ENCODE data around the gene CPXM2. TPM values are rescaled to one million over a fixed set of nuclear protein-coding genes. Genes with fewer than 3 reads are reported as not detected.

CPXM2 gene
- total RNA-seq, 1 experiment from 2014 or later = 0.12 TPM

DNA sequence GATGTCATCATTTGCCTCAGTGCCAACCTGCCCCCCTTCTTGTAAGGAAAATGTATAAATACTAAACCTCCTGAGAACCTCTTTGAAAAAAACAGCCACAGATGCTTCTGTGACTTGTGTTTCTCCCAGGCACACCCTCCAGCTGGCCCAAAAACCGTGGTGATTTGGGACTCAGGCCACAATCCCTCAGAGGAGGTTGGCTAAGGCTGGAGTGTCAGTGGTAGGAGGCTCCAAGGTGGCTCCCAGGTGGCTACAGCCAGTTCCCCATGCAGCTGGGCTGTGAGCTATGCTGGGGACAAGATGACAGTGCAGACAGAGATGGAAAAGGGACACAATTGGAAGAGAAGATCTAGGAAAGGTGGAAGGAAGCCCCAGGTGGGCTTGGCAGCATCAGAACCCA lies 104.7 kb downstream of the CPXM2 start:
- H3K9me2 ChIP-seq (ENCODE audit: insufficient read depth) = no peaks in the 10 kb centered on the region
- peaks cover 57% of the 10 kb centered on the region for H3K27me3 ChIP-seq (ENCODE audit: insufficient read depth, low read length)
- H3K9ac ChIP-seq (ENCODE audit: low read length) = no peak overlapping the region
- H4K20me1 ChIP-seq (ENCODE audit: insufficient read depth) = no peaks in the 10 kb centered on the region
- H3K9me3 ChIP-seq (ENCODE audit: control insufficient read depth in 1 of 2, insufficient read depth in 1 of 2, low read depth in 1 of 2, low read length in 2 of 2) = no peaks in the 10 kb centered on the region
- H3K4me3 ChIP-seq (replicated peaks in 1 of 2; ENCODE audit: low read depth in 1 of 2, low read length in 2 of 2) = no peak overlapping the region
- CTCF ChIA-PET = no interaction called here
- no peaks in the 10 kb centered on the region for H3K79me2 ChIP-seq (ENCODE audit: insufficient read depth, low read length)
- H3K4me2 ChIP-seq (ENCODE audit: low read length) = no peak overlapping the region
- DNase-seq (ENCODE audit: low read depth, low spot score) (no peak), ATAC-seq (no peak)
- intact Hi-C loops (cut with micrococcal nuclease) = no loop called here
- H3K27ac ChIP-seq (ENCODE audit: low read depth, low read length) = no peak overlapping the region
- BruUV-seq (replicated peaks) = no TSS peak
- TF ChIP-seq RAD21 (IDR thresholded peaks at IDR 0.05; ENCODE audit: low read depth) (no peak), YY1 (IDR thresholded peaks at IDR 0.05; ENCODE audit: extremely low read depth, insufficient replicate concordance, low read depth, low read length) (no peak), FOSL1 (IDR thresholded peaks at IDR 0.05; ENCODE audit: low read depth) (no peak), ZNF274 (IDR thresholded peaks at IDR 0.05; ENCODE audit: low read depth, low read length) (no peak), SIN3A (IDR thresholded peaks at IDR 0.05; ENCODE audit: low read depth) (no peak), ZFX (IDR thresholded peaks at IDR 0.05) (no peak), JUND (IDR thresholded peaks at IDR 0.05) (no peak), SP1 (IDR thresholded peaks at IDR 0.05; ENCODE audit: low read depth) (no peak), EGR1 (IDR thresholded peaks at IDR 0.05; ENCODE audit: low read depth) (no peak), CBX3 (IDR thresholded peaks at IDR 0.05; ENCODE audit: low read depth) (no peak), POLR2A (IDR thresholded peaks at IDR 0.05; ENCODE audit: borderline replicate concordance, extremely low read depth, insufficient read depth, insufficient read length) (no peak), SRF (IDR thresholded peaks at IDR 0.05; ENCODE audit: low read depth) (no peak), CEBPB (IDR thresholded peaks at IDR 0.05; ENCODE audit: low read depth) (no peak), ELF1 (IDR thresholded peaks at IDR 0.05; ENCODE audit: borderline replicate concordance, low read depth) (no peak)
- TF ChIP-seq, protein P1, sequence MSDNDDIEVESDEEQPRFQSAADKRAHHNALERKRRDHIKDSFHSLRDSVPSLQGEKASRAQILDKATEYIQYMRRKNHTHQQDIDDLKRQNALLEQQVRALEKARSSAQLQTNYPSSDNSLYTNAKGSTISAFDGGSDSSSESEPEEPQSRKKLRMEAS (IDR thresholded peaks at IDR 0.05) = no peak
- TF ChIP-seq, protein P2, sequence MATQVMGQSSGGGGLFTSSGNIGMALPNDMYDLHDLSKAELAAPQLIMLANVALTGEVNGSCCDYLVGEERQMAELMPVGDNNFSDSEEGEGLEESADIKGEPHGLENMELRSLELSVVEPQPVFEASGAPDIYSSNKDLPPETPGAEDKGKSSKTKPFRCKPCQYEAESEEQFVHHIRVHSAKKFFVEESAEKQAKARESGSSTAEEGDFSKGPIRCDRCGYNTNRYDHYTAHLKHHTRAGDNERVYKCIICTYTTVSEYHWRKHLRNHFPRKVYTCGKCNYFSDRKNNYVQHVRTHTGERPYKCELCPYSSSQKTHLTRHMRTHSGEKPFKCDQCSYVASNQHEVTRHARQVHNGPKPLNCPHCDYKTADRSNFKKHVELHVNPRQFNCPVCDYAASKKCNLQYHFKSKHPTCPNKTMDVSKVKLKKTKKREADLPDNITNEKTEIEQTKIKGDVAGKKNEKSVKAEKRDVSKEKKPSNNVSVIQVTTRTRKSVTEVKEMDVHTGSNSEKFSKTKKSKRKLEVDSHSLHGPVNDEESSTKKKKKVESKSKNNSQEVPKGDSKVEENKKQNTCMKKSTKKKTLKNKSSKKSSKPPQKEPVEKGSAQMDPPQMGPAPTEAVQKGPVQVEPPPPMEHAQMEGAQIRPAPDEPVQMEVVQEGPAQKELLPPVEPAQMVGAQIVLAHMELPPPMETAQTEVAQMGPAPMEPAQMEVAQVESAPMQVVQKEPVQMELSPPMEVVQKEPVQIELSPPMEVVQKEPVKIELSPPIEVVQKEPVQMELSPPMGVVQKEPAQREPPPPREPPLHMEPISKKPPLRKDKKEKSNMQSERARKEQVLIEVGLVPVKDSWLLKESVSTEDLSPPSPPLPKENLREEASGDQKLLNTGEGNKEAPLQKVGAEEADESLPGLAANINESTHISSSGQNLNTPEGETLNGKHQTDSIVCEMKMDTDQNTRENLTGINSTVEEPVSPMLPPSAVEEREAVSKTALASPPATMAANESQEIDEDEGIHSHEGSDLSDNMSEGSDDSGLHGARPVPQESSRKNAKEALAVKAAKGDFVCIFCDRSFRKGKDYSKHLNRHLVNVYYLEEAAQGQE (IDR thresholded peaks at IDR 0.05; ENCODE audit: low read depth) = no peak
- TF ChIP-seq, protein P3, sequence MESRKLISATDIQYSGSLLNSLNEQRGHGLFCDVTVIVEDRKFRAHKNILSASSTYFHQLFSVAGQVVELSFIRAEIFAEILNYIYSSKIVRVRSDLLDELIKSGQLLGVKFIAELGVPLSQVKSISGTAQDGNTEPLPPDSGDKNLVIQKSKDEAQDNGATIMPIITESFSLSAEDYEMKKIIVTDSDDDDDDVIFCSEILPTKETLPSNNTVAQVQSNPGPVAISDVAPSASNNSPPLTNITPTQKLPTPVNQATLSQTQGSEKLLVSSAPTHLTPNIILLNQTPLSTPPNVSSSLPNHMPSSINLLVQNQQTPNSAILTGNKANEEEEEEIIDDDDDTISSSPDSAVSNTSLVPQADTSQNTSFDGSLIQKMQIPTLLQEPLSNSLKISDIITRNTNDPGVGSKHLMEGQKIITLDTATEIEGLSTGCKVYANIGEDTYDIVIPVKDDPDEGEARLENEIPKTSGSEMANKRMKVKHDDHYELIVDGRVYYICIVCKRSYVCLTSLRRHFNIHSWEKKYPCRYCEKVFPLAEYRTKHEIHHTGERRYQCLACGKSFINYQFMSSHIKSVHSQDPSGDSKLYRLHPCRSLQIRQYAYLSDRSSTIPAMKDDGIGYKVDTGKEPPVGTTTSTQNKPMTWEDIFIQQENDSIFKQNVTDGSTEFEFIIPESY (IDR thresholded peaks at IDR 0.05; ENCODE audit: extremely low read depth, insufficient replicate concordance, low read length) = no peak
- TF ChIP-seq, protein P4, sequence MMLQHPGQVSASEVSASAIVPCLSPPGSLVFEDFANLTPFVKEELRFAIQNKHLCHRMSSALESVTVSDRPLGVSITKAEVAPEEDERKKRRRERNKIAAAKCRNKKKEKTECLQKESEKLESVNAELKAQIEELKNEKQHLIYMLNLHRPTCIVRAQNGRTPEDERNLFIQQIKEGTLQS (IDR thresholded peaks at IDR 0.05) = no peak
- H2AFZ ChIP-seq (ENCODE audit: low read depth, low read length, poor library complexity, severe bottlenecking) = no peak overlapping the region
- POLR2A ChIA-PET = no interaction called here
- H3K36me3 ChIP-seq (ENCODE audit: control insufficient read depth in 1 of 2, insufficient read depth in 2 of 2, low read length in 2 of 2) = no peaks in the 10 kb centered on the region
- no peaks in the 10 kb centered on the region; a peak in 1 of 4 replicates for H3K4me1 ChIP-seq (ENCODE audit: control insufficient read depth in 1 of 2, insufficient read depth in 2 of 2, low read length in 2 of 2)
- RAD21 ChIA-PET (ENCODE audit: low non-redundant PET in 1 of 2, low total read pairs in 2 of 2, uncharacterized antibody in 2 of 2, unreplicated experiment in 2 of 2) = no interaction called here

All from HCT116 (cell line).